ENCODE results near the gene ALCAM. TPM values are rescaled to one million over a fixed set of nuclear protein-coding genes. Genes with fewer than 3 reads are reported as not detected.
"Not testable (repeated sequence)": the region's sequence is repeated elsewhere in the genome, so short reads cannot be mapped to it uniquely, and the experiment has no call there.

ALCAM gene
- total RNA-seq, 2 experiments from 2014 or later: 11.4 to 20.6 TPM

- H3K4me3 Mint-ChIP-seq; H3K9me3 Mint-ChIP-seq (ENCODE audit: low read depth); ATAC-seq; H3K4me1 Mint-ChIP-seq; H3K27me3 Mint-ChIP-seq; H3K36me3 Mint-ChIP-seq; H3K27ac Mint-ChIP-seq; DNase-seq; CTCF ChIA-PET: not testable (repeated sequence)
Observed at GRCh38 chr3:105603516-105603915, 236.8 kb downstream of the ALCAM start.

GRCh38 chr3:105606016-105606415 lies 239.3 kb downstream of the ALCAM start:
- Mint-ChIP-seq H3K27me3 (no peaks in the 10 kb centered on the region), H3K9me3 (ENCODE audit: low read depth) (no peaks in the 10 kb centered on the region), H3K27ac (no peak overlapping the region), H3K4me3 (no peak overlapping the region), H3K4me1 (no peaks in the 10 kb centered on the region), H3K36me3 (no peaks in the 10 kb centered on the region)
- CTCF ChIA-PET: interaction anchor here (1.1 kb wide), 1 partner anchor 8 kb away, joined by 3 read pairs; no protein-coding TSS in a partner anchor
- no peak for DNase-seq
- no peak for ATAC-seq

GRCh38 chr3:105608623-105609022 lies 241.9 kb downstream of the ALCAM start:
- DNase-seq (no peak), ATAC-seq (no peak)
- no peak overlapping the region for H3K4me3 Mint-ChIP-seq
- no peaks in the 10 kb centered on the region for H3K27me3 Mint-ChIP-seq
- no peak overlapping the region for H3K27ac Mint-ChIP-seq
- H3K9me3 Mint-ChIP-seq (ENCODE audit: low read depth): no peaks in the 10 kb centered on the region
- no peaks in the 10 kb centered on the region for H3K36me3 Mint-ChIP-seq
- CTCF ChIA-PET: no interaction called here
- no peaks in the 10 kb centered on the region for H3K4me1 Mint-ChIP-seq

GRCh38 chr3:105610473-105610872 lies 243.8 kb downstream of the ALCAM start:
- Mint-ChIP-seq H3K27me3 (no peaks in the 10 kb centered on the region), H3K36me3 (no peaks in the 10 kb centered on the region), H3K4me1 (no peaks in the 10 kb centered on the region), H3K9me3 (ENCODE audit: low read depth) (no peaks in the 10 kb centered on the region), H3K4me3 (no peak overlapping the region), H3K27ac (no peak overlapping the region)
- ATAC-seq (no peak), DNase-seq (no peak)
- CTCF ChIA-PET: no interaction called here

- CTCF ChIA-PET: no interaction called here
- H3K4me3 Mint-ChIP-seq: no peak overlapping the region
- H3K36me3 Mint-ChIP-seq: no peaks in the 10 kb centered on the region
- no peaks in the 10 kb centered on the region for H3K27me3 Mint-ChIP-seq
- ATAC-seq (no peak), DNase-seq (no peak)
- no peak overlapping the region for H3K27ac Mint-ChIP-seq
- H3K9me3 Mint-ChIP-seq (ENCODE audit: low read depth): no peaks in the 10 kb centered on the region
- H3K4me1 Mint-ChIP-seq: no peaks in the 10 kb centered on the region
Observed at GRCh38 chr3:105611304-105612192, 244.8 kb downstream of the ALCAM start.

GRCh38 chr3:105613120-105613519 lies 246.4 kb downstream of the ALCAM start:
- H3K27ac Mint-ChIP-seq: no peak overlapping the region
- no peaks in the 10 kb centered on the region for H3K27me3 Mint-ChIP-seq
- ATAC-seq: no peak
- no peak for DNase-seq
- no peaks in the 10 kb centered on the region for H3K9me3 Mint-ChIP-seq (ENCODE audit: low read depth)
- no peaks in the 10 kb centered on the region for H3K4me1 Mint-ChIP-seq
- CTCF ChIA-PET: no interaction called here
- H3K4me3 Mint-ChIP-seq: no peak overlapping the region
- no peaks in the 10 kb centered on the region for H3K36me3 Mint-ChIP-seq

GRCh38 chr3:105614288-105615030 lies 247.8 kb downstream of the ALCAM start:
- DNase-seq: no peak
- ATAC-seq: no peak
- Mint-ChIP-seq H3K9me3 (ENCODE audit: low read depth) (no peaks in the 10 kb centered on the region), H3K27ac (no peak overlapping the region), H3K27me3 (no peaks in the 10 kb centered on the region), H3K36me3 (no peaks in the 10 kb centered on the region), H3K4me3 (no peak overlapping the region), H3K4me1 (no peaks in the 10 kb centered on the region)
- CTCF ChIA-PET: no interaction called here

GRCh38 chr3:105615814-105616213 lies 249.1 kb downstream of the ALCAM start:
- Mint-ChIP-seq H3K27me3 (no peaks in the 10 kb centered on the region), H3K9me3 (ENCODE audit: low read depth) (no peaks in the 10 kb centered on the region), H3K4me1 (no peaks in the 10 kb centered on the region), H3K36me3 (no peaks in the 10 kb centered on the region), H3K27ac (no peak overlapping the region), H3K4me3 (no peak overlapping the region)
- CTCF ChIA-PET: no interaction called here
- ATAC-seq: no peak
- DNase-seq: no peak

- ATAC-seq (no peak), DNase-seq (no peak)
- Mint-ChIP-seq H3K9me3 (ENCODE audit: low read depth) (no peaks in the 10 kb centered on the region), H3K27ac (no peak overlapping the region), H3K4me1 (no peaks in the 10 kb centered on the region), H3K27me3 (no peaks in the 10 kb centered on the region), H3K4me3 (no peak overlapping the region), H3K36me3 (no peaks in the 10 kb centered on the region)
- CTCF ChIA-PET: no interaction called here
Observed at GRCh38 chr3:105616374-105617121, 249.8 kb downstream of the ALCAM start.

GRCh38 chr3:105618556-105618955 lies 251.8 kb downstream of the ALCAM start:
- CTCF ChIA-PET: no interaction called here
- ATAC-seq (no peak), DNase-seq (no peak)
- no peaks in the 10 kb centered on the region for H3K27me3 Mint-ChIP-seq
- no peak overlapping the region for H3K4me3 Mint-ChIP-seq
- H3K27ac Mint-ChIP-seq: no peak overlapping the region
- no peaks in the 10 kb centered on the region for H3K36me3 Mint-ChIP-seq
- no peaks in the 10 kb centered on the region for H3K4me1 Mint-ChIP-seq
- H3K9me3 Mint-ChIP-seq (ENCODE audit: low read depth): no peaks in the 10 kb centered on the region

GRCh38 chr3:105619651-105620050 lies 252.9 kb downstream of the ALCAM start:
- no peaks in the 10 kb centered on the region for H3K36me3 Mint-ChIP-seq
- no peak for ATAC-seq
- no peaks in the 10 kb centered on the region for H3K4me1 Mint-ChIP-seq
- H3K27me3 Mint-ChIP-seq: no peaks in the 10 kb centered on the region
- no peak for DNase-seq
- no peak overlapping the region for H3K4me3 Mint-ChIP-seq
- no peaks in the 10 kb centered on the region for H3K9me3 Mint-ChIP-seq (ENCODE audit: low read depth)
- H3K27ac Mint-ChIP-seq: no peak overlapping the region
- CTCF ChIA-PET: no interaction called here

- H3K4me1 Mint-ChIP-seq: no peaks in the 10 kb centered on the region
- H3K4me3 Mint-ChIP-seq: no peak overlapping the region
- CTCF ChIA-PET: no interaction called here
- DNase-seq (no peak), ATAC-seq (no peak)
- no peaks in the 10 kb centered on the region for H3K36me3 Mint-ChIP-seq
- H3K27ac Mint-ChIP-seq: no peak overlapping the region
- no peaks in the 10 kb centered on the region for H3K9me3 Mint-ChIP-seq (ENCODE audit: low read depth)
- H3K27me3 Mint-ChIP-seq: no peaks in the 10 kb centered on the region
Observed at GRCh38 chr3:105620236-105620635, 253.5 kb downstream of the ALCAM start.

GRCh38 chr3:105622169-105622568 lies 255.5 kb downstream of the ALCAM start:
- DNase-seq (no peak), ATAC-seq (no peak)
- H3K27me3 Mint-ChIP-seq: no peaks in the 10 kb centered on the region
- H3K9me3 Mint-ChIP-seq (ENCODE audit: low read depth): no peaks in the 10 kb centered on the region
- CTCF ChIA-PET: no interaction called here
- no peak overlapping the region for H3K4me3 Mint-ChIP-seq
- no peak overlapping the region for H3K27ac Mint-ChIP-seq
- H3K4me1 Mint-ChIP-seq: no peaks in the 10 kb centered on the region
- H3K36me3 Mint-ChIP-seq: no peaks in the 10 kb centered on the region

Data from activated CD8-positive, alpha-beta memory T cell treated with anti-CD3 and anti-CD28 coated beads, Interleukin-2, amount 10 ng/mL, durations not matched to agents 7 days and 5 days (primary cell).